Stimulated activated CD8-positive, alpha-beta memory T cell treated with anti-CD3 and anti-CD28 coated beads, Interleukin-2, amount 100 ng/mL, for 1 hour (primary cell): ENCODE data around the gene FAM156B.
"Not testable (repeated sequence)": the region's sequence is repeated elsewhere in the genome, so short reads cannot be mapped to it uniquely, and the experiment has no call there.

Experiments
- DNase-seq, 2 donors: peaks; one replicate each; pipeline ENCODE4 v3.0.0-alpha.2; 2020; ENCODE audit warnings: low read depth in 2 of 2

The FAM156B gene

DNA sequence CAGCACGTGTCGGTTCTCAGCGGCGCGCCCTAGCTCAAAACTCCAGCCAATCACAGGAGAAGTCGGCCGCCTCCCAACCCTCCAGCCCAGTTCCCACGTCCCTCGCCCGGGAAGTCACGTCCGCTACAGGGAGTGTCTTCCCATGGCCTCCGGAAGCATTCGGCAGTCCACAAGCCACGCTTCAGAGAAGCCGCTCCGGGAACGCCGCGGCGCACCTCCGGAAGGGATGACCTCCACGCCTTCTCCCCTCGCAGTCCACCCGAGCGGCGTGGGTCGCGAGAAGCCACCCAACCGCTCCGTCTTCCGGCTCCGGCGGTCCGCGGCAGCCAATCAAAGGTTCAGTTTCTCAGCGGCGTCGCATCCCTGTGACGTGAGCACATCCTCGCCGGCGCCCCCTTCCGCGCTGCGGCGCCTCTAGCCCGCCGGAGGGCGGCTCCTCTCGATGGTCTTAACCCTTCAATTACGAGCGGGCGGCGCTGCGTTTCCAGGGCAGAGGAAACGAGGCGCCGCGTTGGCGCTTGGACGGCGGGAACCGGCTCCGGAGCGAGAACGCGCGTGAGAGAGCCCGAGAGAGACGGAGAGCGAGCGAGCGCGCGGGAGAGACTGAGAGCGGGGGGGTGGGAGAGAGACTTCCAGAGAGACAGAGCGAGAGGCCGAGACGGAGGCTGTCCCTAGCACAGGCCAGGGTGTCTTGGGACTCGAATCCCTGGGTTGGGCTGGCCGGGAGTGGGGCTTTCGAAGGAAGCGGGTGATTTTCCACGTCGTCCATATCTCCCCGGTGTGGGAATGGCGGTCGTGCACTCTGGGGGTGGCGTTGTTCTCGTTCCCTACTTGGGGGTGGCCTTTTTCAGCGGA is at the start of gene FAM156B:
FAM156B (plus strand) TSS at position 476 of the 855 bp plus-strand sequence. CDS start 9,896 bp downstream, outside the sequence.
- DNase-seq = not testable (repeated sequence)

DNA sequence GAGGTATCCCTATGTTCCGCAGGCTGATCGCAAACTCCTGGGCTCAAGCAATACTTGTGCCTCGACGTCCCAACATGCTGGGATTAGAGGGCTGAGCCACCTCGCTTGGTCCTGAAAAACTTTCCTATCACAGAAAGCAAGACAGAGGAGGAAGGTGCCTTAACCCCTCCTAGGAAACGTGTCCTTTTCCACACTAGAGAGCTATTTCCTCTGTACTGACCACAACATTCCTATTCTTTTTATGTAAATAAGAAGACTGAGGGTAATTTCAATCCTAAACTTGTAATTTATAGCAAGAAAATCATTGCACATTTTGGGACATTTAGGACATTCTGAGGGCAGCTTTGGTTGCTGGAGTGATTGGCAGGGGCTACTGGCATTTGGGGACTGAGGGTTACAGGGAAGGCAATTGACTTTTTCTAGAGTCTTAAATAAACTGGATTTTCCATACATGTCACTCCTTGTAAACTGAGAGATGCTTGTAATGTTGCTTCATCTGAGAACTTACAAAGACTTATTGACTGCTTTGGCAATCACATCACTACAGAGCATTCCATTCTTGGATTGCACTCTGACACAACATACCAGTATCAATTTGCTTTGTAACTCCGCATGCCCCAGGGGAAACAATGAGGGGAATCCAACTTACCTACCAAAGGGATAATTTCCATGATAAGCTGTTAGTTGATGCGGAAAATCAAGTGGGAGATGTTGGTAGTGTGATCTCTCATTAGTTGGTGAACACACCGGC is 44.8 kb upstream of the FAM156B start:
- no peak for DNase-seq

DNA sequence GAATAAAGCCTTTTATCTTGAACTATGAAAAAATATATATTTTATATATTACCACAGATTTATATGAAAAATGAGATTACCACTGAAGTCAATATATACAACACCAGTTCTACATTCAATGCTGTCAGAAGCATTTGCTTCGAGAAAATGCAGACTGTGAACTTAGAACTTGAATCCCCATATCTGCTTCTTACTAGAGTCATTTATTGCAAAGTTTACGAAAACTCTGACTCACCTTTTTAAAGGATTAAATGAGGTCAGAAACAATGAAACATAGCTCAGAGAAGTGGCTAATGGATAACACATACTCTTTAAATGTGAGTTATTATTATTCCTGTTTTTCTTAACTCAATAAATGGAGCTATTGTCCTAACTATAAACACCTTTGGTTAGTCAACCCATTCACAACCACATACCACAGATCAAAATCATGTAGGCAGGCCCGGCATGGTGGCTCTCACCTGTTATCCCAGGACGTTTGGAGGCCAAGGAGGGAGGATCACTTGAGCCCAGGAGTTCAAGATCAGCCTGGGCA is 40.1 kb upstream of the FAM156B start:
- not testable (repeated sequence) for DNase-seq

DNA sequence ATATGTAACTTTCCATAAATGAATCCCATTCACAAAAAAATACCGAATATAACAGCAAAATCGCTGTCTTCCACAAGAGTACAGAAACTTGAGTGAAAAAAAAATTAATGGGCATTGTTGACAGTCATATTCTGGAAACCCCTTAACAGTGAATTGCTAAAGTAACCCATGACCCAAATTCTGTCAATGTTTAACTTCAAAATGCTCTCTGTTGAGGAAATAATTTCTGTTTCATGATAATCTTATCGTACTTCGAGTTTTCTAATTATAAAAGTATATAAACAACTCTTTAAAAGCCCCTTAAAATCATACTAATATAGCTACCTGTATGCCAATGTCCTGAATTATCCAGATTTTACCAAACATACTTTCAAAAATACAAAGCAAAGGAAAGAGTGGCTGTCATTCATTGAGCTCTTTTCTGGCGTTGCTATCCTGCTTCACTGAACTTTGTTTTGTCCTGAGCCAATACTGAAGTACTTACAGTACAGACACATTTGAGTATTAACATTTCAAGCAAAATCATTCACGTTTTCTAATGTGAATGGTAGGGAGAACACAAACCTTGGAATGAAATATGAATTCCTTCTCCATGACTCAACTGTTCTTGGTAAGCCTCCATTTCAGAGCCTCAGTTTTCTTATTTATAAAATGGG is 31.7 kb upstream of the FAM156B start:
- DNase-seq = no peak

DNA sequence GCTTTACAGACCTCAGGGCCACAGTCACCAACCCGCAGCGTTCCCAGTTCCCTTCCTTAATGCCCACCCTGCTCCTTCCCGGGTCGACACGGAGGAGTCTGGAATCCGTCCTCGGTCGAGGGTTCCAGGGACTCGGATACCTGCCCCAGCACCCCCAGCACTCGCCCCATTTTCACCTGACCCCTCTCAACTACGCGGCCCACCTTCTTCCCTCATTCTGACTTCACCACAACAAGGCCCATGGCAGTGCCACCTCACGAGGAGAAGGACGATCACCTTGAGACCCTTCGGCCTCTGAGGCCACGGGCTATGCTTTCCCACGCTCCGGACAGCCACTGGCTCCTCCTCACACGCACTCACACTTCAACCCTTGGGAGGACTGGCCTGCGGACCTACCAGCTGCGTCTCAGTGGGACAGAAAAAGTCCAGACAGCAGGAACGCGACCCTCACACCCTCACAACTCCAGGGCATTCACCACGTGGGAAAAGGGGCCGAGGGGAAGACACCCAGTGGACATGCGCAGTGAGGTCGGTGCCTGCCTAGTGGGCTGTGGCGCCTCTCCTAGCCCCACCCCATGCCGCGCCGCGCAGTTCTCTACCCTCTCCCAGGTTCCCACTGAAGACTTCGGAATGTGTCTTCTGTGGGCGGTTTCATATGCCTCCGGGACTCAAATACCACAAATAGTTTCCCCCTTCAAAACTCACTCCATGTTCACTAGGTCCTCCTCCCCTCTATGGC is 29.4 kb upstream of the FAM156B start, which contains the start of gene XAGE3:
XAGE3 (minus strand) TSS at position 474 of the 739 bp plus-strand sequence. CDS start 950 bp downstream, outside the sequence.
- DNase-seq = no peak

- DNase-seq = no peak
These were observed 27.1 kb upstream of the FAM156B start for GRCh38 chrX:52870046-52870445.

DNA sequence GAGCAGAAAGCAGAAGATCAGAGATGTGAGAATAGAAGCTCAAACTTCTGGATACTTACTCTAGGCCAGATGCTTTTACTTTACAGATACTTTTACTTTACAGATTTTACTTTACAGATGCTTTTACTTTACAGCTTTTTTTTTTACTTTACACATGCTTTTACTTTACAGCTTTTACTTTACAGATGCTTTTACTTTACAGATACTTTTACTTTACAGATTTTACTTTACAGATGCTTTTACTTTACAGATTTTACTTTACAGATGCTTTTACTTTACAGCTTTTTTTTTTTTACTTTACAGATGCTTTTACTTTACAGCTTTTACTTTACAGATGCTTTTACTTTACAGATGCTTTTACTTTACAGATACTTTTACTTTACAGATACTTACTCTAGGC is 23.3 kb upstream of the FAM156B start:
- not testable (repeated sequence) for DNase-seq

- no peak for DNase-seq
These were observed 22.5 kb upstream of the FAM156B start for GRCh38 chrX:52874661-52875060.

DNA sequence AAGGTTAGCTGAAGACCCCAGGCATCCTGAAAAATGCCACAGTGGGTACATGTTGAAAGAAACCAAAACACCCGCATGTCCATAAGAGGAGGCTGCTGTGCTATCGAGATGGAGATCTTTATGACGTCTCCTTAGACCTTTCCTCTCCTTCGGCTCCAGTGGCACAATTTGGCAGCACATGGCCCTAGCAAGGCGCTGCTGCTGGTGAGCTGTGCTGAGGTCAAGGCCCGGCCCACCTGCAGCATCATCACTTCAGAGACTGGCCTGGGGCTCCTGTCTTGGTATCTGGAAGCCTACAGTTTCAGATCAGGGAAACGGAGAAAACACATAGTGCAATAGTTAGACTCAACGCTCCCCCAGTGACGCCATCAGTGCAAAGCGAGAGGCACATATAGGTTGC is 21.7 kb upstream of the FAM156B start:
- not testable (repeated sequence) for DNase-seq

- DNase-seq = not testable (repeated sequence)
These were observed 20.7 kb upstream of the FAM156B start for GRCh38 chrX:52876386-52876785.

DNA sequence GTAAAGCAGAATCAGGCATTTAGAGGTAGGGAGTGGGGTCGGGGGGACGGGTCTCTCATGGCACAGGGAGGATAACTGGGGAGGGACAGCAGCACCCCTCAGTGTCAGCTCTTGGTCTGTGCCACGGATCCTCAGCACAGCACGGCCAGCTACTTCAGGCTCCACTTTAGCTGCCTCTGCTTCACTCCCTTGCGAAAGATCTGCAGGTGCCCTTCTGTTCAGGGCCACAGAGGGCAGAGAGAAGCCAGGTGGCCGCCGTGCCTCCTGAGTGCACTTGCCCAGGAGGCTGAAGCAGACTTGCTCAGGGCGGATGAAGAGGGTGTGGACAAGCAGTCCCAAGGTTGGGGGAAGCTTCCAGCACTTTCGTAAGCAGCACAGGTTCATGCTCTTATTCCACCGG is 9.7 kb upstream of the FAM156B start:
- DNase-seq = not testable (repeated sequence)

DNA sequence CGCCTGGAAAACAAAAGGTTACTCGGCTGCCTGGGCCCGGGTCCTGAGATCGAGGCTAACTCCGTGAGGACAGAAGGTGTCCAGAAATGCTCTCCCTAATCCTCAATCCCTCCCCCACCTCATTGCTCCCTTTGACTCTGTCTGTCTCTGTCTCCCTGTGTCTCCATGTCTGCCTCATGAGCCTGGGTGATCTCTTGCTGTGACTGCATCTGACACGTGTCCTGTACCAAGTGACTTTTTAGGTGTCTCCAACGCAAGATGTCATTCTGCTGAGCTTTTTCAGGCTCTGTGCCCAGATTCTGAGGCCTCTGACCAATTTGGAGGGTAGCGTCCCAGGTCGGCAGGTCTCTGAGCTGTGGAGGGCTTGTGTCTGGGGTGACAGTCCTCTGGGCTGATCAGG is 9.0 kb upstream of the FAM156B start:
- not testable (repeated sequence) for DNase-seq

GRCh38 chrX:52896438-52896837 is 692 bp upstream of the FAM156B start:
- not testable (repeated sequence) for DNase-seq

GRCh38 chrX:52905531-52905930 is 8.4 kb downstream of the FAM156B start:
- not testable (repeated sequence) for DNase-seq

- not testable (repeated sequence) for DNase-seq
These were observed 8.9 kb downstream of the FAM156B start for GRCh38 chrX:52906072-52906471.

DNA sequence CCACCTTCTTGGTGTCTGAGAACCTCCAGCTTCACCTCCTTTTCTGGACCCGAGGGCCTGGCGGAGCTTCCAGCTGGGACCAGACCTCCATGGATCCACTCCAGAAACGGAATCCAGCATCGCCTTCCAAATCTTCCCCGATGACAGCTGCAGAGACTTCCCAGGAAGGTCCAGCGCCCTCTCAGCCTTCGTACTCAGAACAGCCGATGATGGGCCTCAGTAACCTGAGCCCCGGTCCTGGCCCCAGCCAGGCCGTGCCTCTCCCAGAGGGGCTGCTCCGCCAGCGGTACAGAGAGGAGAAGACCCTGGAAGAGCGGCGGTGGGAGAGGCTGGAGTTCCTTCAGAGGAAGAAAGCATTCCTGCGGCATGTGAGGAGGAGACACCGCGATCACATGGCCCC is 10.0 kb downstream of the FAM156B start:
- DNase-seq = not testable (repeated sequence)

DNA sequence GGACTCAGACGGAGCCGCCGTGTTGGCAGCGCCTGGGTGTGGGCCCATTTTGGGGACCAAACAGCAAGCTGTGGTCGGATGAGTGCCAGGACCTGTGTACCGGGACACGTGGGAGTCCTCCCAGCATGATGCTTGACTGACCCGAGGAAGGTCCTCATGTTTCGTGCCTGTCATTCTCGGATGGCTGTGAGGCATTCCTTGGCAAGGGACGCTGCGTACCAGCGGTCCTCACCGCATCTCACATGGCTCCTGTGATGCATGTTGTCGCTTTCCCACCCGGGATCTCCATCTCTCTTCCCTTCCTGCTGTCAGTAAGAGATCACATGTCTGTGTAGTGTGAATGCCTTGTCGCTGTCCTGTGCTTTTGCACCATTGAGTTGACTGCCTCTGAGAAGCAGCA is 10.8 kb downstream of the FAM156B start:
- not testable (repeated sequence) for DNase-seq

DNA sequence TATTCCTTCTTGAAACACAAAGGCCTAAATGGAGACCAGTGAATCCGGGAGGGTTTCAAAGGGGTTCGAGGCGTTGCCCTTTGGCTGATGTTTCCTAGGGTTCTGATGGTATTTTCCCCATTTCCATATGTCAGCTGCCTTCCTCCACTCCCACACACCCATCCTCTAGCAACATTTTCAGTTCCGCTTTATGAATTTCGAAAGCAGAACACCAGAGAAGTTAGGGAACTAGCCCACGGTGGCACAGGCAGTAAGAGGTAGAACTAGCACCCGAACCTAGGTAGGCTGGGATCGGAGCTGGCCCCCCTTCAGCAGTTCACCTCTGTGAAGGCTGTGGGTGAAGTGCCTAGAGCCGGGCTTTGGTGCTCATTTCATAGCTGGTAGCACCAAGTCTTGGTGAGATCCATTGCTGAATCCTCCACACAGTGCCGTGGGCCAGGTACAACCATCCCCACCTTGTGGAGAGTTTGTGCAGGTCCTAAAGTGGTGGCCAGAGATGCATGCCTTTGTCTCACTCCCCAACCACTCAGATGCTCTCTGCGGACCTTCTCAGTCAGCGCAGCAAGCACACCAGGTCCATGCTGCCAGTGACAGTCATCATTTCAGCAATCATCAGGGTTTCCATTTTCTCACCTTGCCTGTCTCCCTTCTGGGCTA is 12.3 kb downstream of the FAM156B start:
- not testable (repeated sequence) for DNase-seq

GRCh38 chrX:52913681-52914080 is 16.6 kb downstream of the FAM156B start:
- DNase-seq = not testable (repeated sequence)

- not testable (repeated sequence) for DNase-seq
These were observed 17.6 kb downstream of the FAM156B start for GRCh38 chrX:52914704-52915103.
